Hippocampal formation (tissue), 2 donors: ENCODE results near the gene KIAA1671.

Experiments used
- DNase-seq, 2 donors: peaks; one replicate each; lab custom pipeline; 2025; lab: John Stamatoyannopoulos, UW

The KIAA1671 gene

DNA sequence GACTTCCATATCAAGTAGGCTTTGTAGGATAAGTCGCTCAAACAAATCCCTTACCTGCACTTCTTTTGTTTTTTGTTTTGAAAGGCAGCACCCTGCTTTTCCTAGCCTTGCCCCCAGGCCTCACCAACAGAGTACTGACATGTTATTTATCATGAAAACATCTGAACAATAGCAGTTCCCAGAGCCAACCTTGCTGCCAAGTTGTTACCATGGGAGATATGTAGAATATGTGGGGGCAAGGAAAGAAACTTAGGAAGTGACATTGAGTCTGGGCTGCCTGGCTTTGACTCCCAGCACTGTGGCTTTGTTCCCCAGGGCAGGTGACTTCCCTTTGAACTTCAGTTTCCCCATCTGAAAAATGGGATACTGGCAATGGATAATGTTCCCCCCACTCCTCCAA is 193.8 kb downstream of the KIAA1671 start:
- no peak for DNase-seq

DNA sequence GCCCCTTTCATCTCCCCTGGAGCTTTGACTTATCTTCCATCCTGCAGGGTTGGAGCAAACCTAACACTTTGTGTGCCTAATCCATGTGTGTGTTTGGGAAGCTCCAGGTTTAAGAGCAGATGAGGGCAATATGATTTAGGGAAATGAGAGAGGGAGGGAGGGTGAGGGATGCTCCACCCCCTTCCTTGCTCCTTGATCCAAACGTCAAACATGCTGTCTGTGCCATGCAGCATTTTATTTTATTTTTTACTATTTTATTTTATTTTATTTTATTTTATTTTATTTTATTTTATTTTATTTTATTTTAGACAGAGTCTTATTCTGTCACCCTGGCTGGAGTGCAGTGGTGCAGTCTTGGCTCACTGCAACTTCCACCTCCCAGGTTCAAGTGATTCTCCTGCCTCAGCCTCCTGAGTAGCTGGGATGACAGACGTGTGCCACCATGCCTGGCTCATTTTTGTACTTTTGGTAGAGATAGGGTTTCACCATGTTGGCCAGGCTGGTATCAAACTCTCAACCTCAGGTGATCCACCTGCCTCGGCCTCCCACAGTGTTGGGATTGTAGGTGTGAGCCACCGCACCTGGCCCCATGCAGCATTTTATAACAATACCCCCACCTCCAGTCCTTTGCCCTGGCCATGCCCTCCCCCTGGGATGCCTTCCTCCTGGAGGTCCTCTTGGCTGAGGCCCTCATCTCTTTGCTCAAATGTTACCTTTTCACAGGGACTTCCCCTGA is 194.6 kb downstream of the KIAA1671 start:
- no peak for DNase-seq

DNA sequence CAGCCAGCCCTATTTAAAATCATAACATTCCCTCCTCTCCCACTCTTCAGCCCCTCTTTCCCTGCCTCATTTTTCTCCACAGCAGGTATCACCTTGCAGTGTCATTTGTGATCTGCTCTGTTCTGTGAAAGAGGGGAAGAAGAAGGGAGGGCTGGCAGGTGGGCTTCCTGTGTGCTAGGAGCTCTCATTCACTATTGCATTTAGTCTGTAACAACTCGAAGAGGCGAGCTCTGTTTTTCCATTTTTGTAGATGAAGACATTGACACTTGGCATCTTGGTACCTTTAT is 195.1 kb downstream of the KIAA1671 start:
- no peak for DNase-seq

DNA sequence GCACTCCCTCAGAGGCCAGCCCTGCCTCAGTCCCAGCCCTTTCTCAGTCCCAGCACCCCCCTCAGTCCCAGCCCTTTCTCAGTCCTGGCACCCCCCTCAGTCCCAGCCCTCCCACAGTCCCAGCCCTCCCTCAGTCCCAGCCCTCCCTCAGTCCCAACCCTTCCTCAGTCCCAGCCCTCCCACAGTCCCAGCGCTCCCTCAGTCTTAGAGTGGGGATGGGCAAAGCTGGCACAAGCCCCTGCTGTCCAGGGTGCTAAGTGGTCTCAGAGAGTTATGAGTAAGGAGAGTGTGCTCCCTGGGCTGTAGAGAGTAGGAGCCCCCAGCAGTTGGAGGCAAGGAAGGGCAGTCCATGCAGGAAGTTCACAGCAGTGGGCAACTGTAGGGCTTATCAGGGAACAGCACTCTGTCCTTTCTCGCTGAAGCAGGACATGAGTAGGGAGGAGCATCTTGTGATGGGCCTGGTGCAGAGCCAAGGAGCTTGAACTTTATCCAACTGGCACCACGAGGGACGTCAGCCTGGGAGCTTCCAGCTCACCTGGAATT is 195.7 kb downstream of the KIAA1671 start:
- no peak for DNase-seq

DNA sequence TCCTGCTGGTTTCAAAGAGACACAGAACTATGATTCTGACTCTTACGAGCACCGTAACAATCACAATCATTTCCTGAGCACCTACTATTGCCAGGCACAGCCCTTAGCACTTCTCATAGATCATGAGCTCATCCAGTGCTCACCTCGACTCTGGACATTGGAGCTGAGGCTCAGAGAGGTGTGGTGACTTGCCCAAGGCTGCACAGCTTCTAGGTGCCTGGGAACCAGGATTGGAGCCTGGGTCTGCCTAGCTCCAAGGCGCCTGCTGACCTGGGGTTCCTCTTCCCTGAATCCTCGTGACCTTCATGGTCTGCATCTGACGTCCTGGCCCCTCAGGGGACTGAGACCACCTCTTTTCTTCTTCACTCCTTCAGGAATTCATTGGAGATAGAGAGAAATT is 196.5 kb downstream of the KIAA1671 start:
- DNase-seq = no peak

DNA sequence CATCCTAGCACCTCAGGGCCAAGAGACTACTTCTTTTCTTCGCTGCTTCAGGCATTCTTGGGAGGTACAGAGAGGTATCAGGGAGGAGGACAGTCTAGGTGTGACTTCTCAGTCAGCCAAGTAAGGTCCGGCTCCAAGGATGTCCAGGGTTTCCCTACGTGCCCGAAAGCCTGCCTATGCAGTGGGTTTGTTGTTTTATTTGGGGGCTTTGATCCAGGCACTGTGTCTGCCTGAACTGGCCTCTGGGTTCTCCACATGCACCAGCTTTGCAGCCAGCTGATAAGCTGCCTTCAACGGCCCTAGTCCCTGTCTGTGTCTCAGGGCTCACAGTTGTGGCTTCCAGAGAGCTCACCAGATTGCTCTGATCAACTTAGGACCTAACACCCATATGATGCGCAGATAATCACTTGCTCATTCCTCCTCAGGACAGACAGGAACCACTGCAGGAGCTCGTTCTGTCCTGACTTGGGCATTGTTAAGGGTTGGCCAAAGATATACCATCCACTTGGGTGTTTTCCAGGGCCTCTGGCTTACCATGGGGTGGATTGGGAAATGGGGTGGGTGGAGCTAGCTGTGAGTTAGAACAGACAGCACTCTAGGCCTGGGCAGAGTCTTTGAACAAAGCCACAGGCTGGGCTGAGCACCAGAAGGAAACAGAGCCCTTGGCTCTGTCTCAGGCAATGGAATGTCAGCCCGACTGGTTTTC is 201.6 kb downstream of the KIAA1671 start:
- DNase-seq = no peak

DNA sequence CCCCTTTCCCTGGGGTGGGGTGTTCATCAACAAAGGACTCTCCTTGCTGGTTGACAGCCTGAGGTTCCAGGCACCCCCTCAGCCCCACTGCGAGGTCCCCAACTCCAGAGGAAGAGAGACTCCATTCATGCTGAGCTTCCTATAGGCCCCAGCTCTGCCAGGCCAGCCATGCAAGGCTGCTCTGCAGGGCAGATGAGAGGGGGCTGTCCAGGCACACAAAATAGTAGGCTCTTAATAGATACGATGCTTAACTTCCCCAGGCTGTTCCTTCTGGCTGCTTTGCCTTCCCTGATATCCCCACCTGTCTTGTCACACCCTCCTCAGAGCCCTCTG is 202.1 kb downstream of the KIAA1671 start:
- no peak for DNase-seq

DNA sequence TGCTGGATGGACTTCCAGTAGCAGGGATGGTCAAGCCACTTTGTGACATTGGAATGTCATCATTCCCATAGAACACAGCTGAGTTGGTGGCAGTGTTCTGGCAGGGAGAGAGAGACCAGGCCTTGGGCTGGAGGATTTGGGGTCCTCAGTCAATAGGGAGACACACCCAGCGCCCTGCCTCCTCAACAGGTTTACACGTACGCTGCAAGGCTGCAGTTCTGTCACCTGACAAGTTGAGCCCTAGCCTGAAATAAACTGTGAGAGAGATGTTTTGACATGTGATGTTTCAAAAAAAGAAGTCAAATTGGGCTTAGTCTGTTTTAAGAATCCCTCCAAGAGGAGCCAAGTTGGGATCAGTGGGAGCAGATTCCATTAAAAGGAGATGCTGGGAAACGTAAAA is 204.2 kb downstream of the KIAA1671 start:
- DNase-seq = no peak

DNA sequence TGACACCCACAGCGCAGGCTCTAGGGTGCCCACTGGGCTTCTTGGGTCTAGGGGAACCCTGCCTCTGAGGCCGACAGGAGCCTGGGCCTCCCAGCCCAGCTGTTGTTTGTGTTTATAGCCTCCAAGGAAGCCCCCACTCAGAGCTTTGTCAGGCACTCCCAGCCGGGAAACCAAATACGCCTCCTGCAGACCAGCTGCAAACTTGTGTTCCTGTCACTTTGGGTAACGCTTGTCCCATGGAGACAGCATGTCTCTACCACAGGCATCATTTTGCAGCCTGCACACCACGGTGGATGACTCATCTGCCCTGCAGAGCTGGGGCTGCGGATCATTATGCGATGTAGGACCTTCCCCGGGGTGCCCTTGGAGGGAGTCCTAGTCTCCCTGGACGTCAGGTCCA is 206.5 kb downstream of the KIAA1671 start:
- no peak for DNase-seq

DNA sequence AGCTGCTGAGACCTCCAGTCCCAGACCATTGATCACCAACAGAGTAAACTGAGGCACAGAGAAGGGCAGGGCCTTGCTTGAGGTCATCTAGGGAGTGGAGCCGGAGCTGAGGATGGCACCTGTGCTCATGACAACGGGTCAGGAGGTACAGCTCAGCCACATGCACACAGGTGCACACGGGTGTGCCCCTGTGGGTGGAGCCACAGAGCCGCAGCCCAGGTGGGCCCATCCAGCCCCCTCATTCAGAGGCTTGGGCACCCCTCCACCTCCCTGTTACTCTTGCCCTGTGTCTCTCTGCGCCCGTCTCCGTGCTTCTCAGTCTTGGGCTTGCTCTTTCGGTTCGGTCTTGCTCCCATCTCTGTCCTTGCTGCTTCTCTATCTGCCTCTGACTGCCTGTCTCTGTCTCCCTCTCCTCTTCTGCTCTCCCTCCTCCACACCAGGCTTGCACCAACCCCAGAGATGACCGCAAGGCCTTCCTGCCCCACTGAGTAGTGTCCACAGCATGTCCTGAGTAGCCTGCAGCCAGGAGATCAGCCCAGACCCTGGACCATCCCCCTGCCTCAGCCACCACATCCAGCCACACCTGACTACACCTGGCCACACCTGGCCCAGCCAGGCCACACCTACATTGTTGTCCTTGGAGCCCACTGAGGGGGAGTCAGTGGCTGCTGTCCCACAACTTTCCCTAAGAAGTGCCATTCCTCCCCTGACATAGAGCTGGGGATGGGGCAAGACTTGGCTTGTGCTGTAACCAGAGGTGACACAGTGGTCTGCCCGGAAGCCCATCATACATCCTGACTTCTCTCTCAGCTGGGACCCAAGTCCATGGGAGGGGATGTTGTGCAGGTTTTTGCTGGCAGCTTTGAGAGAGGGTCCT is 207.8 kb downstream of the KIAA1671 start:
- DNase-seq = no peak

DNA sequence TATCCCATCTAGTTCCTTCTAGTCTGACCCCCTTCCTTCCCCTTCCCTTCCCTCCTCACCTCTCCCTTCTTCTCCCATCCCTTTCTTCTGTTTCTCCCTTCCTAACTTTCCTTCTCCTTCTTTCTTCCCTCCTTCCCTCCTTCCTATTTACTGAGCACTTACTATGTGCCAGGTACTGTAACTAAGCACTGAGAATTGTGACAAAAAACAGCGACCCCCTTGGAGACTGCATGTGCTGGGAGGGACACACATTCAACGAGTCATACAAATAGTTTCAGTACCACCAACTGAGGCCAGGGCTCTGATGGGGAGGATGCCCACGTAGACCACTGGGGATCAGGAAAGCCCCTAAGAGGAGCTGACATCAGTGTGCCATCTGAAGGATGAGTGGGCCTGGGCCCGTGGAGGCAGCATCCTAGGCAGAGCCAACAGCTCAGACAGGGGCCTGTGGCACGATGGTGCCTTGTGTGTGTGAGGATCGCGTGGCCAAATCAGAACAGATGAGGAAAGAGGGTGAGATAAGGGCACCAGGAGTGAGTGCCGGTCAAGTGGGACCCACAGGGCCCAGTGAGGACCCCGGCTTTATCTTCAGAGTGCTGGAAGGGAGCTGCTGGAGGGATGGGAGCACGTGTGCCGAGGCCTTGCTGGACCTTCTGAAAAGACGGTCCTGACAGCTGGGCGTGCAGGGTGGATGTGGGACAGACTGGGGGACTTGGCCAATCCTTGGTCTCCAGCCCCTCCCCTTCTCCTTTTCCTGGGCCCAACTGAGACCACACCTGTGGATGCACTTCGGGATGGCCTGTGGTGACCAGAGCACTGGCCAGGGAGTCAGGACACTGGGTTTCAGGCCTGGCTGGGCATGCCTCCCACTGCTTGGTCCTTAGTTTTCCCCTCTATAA is 208.8 kb downstream of the KIAA1671 start:
- DNase-seq = no peak

DNA sequence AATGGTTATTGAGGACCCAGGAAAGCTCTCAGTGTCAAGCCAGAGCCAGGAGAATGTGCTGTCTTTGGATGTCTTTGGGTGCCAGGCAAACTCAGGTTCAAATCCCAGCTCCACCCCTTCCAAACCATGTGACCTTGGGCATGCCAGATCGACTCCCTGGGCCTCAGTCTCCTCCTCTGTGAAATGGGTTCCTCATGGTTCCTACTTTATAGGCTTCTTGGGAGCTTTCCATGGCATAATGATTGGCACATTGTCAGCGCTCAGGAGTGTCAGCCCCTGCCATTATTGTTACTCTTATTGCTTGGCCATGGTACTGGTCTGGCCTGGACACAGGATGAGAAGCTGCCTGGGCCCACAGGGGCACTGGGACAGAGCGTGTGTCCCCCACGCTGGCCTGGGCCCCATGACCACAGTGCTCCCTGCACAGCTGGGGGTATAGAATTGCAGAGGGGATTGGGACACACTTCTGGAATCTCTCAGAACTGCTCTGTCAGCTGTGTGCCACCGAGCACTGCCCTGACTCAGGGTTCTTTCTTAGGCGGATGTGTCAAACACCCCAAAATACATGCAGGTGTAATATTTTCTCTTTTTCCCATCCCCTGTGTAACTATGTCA is 209.5 kb downstream of the KIAA1671 start:
- no peak for DNase-seq

DNA sequence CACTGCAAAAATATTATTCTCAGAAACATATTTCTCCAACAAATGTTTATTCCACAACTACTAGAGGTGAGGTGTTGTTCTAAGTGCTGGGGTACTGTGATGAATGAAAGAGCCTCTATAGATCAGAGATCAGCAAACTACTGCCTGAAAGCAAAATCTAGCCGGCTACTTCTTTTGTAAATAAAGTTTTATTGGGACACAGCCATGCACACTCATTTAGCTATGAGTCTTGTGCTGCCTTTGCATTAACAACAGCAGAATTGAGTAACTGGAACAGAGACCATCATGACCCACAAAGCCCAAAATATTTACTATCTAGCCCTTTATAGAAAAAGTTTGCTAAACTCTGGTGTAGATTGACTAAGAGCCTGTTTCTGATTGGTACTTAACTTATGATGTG is 210.0 kb downstream of the KIAA1671 start:
- DNase-seq = no peak

DNA sequence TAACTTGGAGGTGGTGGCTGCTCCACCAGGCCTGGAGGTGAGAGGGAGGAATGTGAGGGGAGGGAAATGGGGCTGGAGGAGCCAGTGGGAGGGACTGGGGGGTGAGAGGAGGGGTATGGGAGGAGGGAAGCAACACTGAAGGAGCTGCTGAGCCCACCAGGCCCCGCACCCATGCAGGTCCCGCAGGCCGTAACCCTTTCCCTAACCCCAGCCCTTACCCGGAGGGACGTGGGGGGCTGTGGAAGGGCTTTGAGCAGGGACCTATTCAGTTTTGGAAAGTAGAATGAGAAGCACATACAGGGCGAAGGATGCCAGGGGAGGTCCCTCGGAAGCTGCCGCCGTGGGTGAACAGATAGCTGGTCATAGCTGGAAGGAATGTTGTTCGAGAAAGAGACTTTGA is 213.3 kb downstream of the KIAA1671 start:
- DNase-seq = no peak

DNA sequence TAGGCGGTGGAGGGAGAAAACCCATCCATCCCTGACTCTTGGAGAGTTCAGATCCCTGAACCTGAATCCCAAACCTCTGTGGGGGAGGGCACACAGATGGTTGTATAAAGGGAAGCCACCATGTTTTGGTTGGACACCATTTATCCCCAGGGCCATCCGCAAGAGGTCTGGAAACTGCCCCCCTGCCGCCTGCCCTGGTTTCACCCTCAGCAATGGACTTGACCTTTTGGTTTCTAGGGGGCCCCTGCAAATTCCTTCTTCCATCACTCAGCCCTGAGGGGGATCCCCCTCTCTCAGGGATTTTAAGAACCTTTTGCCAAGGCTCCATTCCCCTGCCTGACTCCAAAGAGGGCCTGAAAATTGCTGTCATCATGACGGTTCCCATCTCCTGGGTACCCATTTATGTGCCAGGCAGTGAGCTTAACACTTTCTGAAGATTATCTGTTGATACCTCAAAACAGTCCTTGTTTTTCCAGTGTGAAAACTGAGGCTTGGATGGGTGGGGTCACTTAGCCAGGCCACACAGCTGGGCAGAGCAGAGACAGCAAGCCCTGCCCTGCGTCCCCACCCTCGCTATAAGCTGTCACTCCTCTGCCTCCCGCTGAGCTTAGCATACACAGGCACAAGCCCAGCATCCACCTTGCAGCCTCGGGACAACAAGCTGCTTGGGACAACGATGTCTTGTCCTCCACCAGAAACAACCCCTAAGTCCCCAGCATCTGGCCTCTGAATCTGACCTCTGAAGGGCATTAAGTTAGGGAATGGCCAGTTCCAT is 213.9 kb downstream of the KIAA1671 start:
- no peak for DNase-seq

DNA sequence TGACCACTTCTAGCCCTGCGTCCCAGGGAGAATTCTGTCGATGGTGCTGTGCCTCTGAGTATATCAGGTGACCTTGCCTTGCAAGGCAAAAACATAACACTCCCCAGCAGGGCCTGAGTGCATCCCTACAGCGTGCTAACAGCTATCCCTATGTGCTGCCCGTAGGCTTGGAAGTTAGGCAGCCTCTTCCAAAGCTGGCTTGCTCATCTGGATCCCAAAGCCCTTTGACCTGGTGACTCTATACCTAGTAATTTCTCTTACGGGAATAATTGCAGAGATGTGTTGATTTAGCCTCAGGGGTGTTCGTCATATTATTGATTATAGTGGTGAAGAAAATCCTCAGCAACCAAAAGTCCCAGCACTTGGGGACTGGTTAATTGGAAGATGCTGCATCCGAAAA is 214.6 kb downstream of the KIAA1671 start:
- DNase-seq = no peak

DNA sequence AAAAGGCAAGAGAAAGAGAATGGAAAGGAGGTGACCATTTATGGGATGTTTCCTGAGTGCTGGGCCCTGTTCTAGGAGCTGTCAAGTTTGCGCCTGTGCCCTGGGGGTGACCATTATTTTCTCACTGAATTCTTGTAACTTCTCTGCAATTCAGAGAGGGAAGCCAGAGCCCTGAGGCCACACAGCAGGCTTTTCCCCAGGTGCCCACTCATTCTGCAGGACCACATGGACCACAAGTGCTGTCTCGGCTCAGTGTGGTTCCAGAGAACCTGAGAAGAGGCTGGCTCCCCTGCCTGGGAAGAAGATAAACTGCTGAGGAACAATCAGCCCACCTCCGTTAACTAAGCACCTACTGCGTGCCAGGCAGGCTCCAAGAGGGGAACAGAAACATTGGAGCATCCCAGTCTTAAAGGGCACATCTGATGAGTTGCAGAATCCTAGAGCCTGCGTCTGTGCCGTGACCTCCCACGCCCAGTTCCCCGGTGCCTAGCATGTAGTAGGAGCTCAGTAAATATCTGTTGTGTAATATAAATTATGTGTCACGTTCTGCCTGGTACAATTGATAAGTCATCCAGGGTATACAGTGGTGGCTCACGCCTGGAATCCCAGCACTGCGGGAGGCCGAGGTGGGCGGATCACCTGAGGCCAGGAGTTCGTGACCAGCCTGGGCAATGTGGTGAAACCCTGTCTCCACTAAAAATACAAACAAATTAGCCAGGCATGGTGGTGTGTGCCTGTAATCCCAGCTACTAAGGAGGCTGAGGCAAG is 215.5 kb downstream of the KIAA1671 start:
- no peak for DNase-seq

DNA sequence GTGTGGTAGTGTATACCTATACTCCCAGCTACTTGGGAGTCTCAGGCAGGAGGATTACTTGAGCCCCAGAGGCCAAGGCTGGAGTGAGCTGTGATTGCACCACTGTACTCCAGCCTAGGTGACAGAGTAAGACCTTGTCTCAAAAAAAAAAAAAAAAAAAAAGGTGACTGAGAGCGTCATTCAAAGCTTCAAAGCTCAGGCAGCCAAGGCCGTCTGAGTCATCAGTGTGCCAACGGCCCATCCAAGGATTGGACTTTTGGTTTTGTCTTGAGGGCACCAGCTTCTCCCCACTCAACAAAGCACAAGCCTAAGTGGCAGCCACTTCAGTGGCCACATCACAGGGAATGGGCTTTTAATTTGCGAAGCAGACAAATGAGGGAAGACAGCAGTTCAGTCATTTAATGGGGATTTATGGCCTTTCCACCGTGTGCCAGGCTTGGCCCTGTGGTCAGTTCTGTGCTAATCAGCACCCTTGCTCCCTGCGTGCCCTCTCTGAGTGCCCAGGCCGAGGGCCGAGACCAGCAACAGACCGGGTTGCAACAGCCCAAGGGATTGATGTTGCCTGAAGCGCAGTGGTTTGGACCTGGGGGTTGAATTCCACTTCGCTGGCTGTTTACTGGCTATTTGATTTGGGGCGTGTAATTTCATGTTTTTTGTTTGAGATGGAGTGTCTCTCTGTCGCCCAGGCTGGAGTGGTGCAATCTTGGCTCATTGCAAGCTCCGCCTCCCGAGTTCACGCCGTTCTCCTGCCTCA is 216.9 kb downstream of the KIAA1671 start:
- DNase-seq = no peak

DNA sequence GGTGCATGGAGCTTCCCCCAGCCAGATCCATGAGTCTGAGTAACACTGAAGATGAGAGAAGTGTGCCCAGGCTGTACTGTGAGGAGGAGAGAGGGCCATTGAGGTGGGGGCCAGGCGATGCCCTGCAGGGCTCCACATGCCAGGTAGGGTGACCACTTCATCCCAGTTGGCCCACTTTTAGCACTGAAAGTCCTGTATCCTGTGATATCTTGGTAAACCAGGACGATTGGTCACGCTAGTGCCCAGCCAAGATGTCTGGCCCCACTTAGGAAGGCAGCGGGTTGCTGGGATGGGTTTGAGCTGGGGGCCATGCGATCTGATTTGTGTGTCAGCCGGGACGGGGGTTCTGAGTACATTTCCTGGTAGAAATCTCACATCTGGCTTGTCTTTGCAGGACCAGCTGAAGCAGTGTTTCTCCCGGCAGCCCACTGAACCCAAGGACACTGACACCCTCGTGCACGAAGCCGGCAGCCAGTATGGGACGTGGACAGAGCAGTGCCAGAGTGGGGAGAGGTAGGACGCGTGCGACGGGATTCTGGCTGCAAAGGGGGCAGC is 218.0 kb downstream of the KIAA1671 start:
- DNase-seq = no peak
